GM19467 (cell line): ENCODE measurements around the gene RNF43.

Experiments used
- ATAC-seq: cut with Tn5 transposase; IDR thresholded peaks from one replicate; pipeline ENCODE4 v1.9.1; 2021; ENCODE audit warnings: mild to moderate bottlenecking, moderate library complexity; ENCODE audit not compliant: unreplicated experiment

The RNF43 gene

GRCh38 chr17:58382872-58383242, 34.5 kb downstream of the RNF43 start:
- no peak for ATAC-seq

- ATAC-seq: no peak
Observed at GRCh38 chr17:58382108-58382871, 35.0 kb downstream of the RNF43 start.

DNA sequence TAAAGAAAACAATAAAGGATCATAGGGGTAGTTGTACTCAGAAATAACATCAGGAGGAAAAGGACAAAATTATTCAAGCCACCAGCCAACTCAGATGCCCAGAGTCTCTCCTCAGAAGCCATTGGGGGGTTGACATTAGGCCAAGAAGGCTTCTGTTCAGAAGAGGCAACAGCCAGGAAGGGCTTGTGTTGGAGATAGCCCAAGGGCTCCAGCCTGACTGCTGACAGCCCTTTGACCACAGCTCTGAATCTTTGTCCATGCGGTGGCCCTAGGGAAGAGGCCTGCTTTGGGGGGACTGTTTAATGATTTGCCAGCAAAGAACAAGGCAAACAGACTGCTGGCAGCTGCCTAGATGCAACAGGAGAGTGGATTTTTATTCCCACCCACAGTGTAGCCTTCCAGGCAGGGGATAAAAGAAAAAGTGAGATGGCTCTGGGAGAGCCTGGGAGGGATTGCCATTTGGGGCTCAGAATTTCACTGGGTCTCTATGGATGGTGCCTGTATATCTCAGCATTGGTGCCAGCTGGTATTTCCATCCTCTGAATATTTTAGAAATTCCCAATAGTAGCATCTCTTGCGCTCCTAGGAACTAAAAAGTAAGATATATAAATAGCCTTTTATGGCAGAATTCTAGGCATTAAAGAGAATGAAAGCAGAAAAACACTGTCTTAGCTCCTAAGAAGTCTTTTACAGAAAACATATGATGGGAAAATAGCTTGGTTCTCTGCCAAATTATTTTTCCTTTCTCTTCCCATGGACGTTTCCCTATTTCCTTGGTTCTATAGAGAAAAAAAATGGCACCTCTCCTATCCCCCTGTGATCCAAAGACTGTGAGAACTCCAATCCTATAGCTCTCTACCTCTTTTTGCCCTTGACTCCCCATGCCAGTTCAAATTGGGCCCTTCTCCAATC, 36.0 kb downstream of the RNF43 start:
- ATAC-seq: no peak

- no peak for ATAC-seq
Observed at GRCh38 chr17:58380207-58381123, 36.9 kb downstream of the RNF43 start.

DNA sequence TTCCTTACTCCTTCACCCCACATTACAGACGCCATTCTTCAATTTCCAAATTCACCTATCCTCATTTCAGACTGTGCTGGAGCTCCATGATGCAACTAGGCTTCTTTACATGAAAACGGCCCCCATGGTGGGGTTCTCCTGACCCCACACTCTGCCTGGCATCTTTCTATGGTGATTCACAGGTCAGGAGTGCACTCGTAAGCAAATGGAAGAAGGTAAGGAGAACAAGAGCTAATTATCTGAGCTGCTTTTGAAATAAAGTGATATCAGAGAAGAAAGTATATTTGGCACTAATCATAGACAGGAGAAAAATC, 37.9 kb downstream of the RNF43 start:
- ATAC-seq: no peak

GRCh38 chr17:58378733-58379510, 38.4 kb downstream of the RNF43 start:
- no peak for ATAC-seq

DNA sequence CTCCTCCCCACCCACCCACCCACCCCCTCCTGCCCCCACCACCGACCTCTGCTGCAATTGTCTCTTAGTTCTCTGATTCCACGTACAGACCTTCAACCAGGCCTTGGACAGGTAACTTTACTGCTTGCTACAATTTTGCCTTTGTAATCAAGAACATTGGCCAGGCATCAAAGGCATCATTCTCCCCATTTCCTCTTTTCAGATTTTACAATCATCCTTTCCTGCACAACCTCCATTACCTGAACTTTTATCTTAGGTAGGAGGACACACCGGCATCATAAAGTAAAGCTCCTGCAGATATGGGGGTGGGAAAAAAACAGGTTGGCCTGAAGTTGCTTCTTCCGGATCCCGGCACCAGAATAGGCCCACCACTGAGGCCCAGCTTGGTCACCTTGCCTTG, 39.7 kb downstream of the RNF43 start:
- no peak for ATAC-seq

- no peak for ATAC-seq
Observed at GRCh38 chr17:58377093-58377601, 40.2 kb downstream of the RNF43 start.

DNA sequence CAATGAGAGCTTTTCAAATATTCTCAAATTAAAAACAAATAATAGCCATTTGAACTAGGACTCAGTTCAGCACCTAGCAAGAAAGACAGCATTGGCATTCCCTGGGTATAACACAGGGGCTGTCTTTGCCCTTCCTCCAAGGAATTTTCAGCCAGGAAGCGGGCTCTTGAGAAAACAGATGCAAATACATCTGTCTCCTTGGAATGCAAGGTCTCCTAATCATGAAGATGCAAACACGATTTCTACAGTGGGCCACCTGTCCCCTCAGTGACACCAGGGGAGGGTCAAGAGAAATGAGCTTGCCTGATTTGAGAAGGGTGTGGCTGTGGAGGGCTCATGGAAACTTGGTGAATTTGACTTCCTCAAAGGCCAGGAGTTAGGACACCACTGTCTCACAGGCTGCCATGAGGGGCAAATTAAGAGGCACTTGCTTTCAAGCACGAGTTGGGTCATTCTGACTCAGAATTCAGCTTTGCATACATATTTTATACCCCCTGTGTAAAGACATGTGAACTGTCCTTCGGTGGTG, 40.8 kb downstream of the RNF43 start:
- ATAC-seq: no peak

- ATAC-seq: no peak
Observed at GRCh38 chr17:58375811-58376210, 41.5 kb downstream of the RNF43 start.

DNA sequence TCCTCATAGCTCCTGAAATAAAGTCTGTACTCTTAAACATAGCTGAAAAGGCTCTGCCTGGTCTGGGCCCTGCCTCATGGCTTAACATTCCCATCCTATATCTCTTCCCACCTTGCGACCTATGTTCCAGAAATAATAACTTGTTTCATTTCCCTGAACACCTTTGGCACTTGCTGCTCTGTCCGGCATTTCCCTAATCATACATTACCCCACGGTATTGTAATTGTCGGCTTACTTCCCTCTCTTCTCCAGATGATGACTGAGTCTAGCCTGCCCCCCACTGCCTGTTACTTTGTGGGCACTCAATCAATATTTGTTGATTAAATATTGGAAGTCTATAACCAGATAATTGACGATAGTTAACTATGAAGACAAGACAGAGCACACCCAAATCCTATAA, 42.1 kb downstream of the RNF43 start:
- ATAC-seq: no peak

DNA sequence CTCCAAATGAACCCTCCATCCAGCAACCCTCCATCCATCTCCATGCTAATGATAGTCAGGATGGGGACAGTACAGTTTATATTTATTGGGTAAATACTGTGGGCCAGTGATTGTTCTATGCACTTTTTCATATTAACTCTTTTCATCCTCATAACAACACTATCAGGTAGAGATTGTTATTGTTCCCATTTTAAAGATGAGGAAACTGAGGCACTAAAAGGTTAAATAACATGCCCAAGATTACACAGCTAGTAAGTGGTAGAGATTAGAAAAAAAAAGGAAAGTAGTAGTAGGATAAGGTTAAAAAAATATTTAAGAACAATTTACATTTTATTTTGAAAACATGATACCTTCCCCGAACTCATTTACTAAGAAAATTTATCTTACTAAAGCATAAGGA, 43.4 kb downstream of the RNF43 start:
- no peak for ATAC-seq

DNA sequence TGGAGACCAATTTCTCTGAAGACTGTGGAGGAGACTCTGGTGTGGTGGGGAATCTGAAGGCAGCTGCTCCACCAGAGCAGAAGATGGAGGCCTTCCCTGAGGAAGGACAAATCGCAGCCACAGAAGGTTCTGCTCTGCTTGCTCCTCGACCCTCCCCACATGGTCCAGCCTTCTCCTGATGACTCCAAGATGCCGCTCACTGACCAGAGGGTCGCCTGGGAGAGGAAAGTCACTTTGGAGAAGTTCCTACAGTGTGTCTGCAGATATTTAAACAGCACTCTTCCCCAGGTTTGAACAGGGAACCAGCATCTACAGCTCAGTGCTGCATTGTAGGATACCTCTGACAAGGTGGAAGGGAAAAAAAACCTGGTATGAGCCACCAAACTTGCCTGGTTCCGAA, 44.3 kb downstream of the RNF43 start:
- no peak for ATAC-seq

GRCh38 chr17:58371300-58371950, 45.9 kb downstream of the RNF43 start:
- no peak for ATAC-seq

DNA sequence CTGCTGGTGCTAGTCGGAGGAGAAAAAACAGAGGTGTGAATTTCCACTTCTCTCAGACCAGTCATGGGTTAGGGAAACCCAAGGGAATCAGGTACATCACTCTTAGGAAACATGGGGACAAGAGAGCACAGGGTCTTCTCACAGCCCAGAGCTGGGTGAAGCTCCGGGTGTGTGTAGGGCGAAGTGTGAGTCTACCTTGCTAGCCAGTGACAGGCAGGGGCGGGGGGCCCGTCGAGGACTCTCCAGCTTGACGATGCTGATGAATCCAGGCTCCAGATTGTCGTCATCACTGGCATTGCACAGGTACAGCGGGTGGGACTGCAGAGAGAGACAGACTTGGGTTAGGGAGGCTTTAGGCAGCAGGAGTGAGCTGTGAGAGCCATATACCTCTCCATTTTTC, 46.6 kb downstream of the RNF43 start:
- ATAC-seq: no peak

- ATAC-seq: no peak
Observed at GRCh38 chr17:58370309-58370708, 47.0 kb downstream of the RNF43 start.

GRCh38 chr17:58369214-58370031, 47.9 kb downstream of the RNF43 start:
- ATAC-seq: no peak

- no peak for ATAC-seq
Observed at GRCh38 chr17:58368860-58369213, 48.5 kb downstream of the RNF43 start.
